Left hindlimb (tissue), 1 donor: ENCODE results near the gene GYPA.
"Not testable (repeated sequence)": the region's sequence is repeated elsewhere in the genome, so short reads cannot be mapped to it uniquely, and the experiment has no call there.

Experiments
- DNase-seq: peaks from one replicate; pipeline ENCODE4 v3.0.0-alpha.2; 2018

The GYPA gene

DNA sequence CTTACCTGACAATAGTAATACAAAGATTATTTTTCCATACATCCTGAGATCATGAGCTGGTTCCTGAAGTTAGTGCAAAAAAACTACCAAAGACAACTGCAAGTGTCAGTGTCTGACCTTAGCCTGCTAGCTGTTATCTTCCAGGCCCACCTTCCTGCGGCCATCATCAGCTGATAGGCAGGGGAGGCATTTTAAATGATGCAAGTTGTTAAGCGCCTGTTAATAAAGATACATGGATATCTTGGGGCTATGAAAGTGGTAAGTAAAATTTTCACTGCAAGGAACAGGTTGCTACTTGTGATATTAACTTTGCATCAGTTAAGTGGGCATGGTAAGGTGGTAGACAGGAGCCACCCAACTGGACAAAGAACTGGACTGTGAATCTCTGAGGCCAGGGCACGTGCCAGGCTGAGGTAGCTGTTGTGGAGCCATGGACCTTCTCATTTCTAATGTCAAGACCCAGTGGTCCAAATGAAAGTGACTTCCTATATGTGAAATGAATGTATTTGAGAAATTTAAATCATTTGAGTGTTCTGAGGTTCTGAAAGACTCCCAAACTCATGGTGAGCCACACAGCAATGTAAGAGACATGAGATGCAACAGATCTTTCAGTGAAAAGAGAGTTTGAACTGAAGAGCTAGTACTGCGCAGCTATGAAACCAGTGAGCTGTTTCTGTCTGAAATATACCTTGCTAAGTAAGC, at the start of gene GYPA:
GYPA (minus strand) TSS at position 125 of the 702 bp plus-strand sequence; CDS start at position 42, 83 bp downstream.
- DNase-seq: not testable (repeated sequence)

DNA sequence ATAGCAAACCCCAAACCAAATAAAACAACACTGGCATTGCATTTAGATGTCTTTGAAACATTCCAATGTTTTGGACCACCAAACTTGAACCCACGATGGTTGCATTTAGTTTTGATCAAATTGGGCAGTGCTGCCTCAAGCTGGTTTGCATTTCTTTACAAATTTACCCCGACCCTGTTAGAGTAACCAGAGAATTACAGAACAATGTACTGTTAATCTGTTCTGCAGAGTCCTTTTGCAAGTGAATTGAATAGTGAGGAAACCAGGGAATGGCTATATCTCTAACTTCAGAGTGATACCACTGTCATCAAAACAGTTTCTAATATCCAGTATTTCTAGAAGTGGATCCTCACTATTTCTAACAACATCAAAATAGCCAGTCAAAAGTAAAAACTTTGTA, 49.5 kb upstream of the GYPA start:
- no peak for DNase-seq

DNA sequence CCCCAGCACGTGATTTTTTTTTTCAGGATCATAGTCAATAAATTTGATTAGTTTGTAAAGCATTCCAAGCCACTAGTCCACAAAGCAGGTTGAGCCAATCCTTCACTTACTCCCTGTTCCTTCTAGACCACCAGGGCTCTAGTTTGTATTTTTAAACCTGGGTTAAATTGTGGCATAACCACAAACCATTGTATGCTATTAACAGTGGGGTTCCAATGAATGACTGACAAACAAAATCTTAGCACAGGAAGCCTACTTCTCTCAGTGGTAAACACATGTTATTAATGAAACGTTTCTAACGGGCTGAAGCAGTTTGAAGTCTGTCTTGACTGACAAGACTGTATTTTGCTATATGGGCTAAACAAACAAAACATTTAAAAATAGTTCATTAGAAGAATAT, 48.6 kb upstream of the GYPA start:
- no peak for DNase-seq

DNA sequence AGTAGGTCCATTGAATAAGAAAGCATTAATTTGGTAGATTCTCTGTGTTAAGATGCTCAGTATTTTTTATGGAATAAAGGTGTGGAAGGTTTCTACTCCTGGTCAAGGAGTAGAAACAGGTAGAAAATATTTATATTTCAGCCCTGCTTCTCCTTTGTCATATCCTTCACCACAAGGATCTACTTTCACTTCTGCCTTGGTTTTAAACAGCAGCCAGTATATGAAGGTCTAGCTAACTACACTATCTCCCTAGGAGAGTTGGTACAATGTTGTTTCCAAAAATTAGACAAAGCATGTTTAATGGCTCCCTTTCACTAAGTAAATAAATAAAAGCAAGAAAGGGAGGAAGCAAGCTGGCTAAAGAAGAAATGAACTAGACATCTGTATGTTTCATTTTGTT, 44.6 kb upstream of the GYPA start:
- DNase-seq: no peak

DNA sequence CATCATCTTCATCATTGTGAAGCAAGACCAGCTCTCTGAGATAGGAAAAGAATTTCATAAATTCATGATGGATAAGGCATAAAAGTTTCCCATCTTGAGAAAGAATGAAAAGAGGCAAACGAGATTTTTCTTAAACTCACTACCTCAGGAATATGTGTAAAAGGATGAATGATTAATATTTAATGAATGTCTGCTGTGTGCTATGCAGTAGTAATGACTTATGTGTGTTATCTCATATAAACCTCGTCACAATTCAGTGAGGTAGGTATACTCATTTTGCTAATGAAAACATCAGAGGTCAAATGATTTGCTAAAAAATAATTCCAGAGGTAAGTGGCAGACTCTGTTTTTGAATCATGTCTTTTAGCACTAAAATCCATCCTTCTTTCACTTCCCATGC, 42.6 kb upstream of the GYPA start:
- DNase-seq: no peak

DNA sequence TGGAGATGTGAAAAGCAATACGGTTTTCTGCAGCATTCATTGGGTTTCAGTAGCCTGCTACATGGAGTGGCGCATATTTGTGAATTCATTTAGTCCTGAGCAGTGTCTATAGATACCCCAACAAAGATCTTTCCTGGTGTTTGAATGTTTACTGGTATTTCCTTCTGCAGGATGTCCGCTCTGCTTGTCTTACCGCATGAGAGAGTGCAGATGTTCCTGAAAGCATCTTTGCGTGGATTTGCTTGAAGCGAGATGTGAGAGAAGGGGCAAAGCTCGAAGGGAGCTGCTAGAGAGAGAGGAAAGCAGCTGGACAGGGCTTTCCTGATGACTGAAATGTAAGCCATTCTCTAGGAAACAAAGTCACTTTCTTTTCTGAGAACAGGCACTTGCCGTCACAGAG, 40.9 kb upstream of the GYPA start:
- no peak for DNase-seq

DNA sequence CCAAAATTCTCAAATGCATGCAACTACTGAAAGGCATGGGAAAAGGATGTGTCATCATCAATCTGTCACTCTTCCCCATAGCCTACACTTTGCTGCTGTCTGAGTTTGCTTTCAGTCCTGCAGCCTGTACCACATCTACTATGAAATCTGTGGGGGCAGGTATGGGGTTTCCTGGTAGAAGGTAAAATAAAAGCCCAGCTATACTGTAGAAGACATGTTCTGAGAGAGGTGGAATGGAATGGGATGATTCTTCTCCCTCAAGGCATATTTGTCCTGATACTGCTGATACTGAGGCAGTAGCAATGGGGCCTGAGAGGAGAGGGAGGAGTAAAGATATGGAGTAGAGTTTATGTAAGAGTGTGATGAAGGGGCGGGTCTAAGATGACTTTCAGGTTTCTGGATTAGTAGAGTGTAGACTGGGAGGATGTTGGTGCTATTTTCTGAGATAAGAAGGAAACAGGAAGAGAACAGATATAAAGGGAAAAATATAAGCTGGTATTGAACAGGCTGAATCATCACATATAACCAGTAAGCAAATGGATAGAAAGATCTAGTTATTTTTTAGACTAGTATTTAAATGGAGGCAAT, 38.7 kb upstream of the GYPA start:
- DNase-seq: no peak

DNA sequence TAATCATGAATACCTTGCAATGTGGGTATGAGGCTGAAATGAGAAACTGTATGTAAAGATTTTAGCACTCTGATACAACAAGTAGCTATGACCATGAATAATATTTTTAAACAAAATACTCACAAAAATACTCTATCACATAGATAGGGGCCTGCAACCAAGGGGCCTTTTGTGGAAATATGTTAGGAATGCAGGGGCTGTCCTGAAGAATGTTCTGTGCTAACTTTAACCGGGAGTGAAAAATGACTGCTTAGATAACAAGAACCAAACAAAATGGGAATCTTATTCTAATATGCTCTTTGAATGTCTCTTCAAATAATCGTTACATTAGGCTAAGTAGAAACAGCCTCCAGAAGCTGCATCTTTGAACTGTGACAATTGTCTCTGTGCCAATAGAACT, 37.9 kb upstream of the GYPA start:
- DNase-seq: no peak

DNA sequence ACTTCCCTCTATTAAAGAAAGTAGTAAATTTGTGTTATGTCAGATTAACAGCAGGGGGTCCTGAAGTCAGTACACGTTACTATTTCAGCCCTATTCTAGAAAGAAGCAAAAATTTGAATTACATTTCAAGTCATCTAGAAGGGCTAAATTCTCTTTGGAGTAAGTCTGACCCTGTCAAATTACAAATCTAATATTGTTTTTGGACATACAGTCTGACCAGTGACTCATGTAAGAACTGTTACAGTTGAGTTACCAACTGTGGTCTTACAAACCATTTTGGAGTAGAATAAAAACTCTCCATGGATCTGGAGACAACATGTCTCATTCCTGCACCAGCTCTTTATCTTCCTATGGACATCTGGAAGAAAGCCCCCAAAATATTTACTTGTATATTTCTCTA, 36.0 kb upstream of the GYPA start:
- DNase-seq: no peak

DNA sequence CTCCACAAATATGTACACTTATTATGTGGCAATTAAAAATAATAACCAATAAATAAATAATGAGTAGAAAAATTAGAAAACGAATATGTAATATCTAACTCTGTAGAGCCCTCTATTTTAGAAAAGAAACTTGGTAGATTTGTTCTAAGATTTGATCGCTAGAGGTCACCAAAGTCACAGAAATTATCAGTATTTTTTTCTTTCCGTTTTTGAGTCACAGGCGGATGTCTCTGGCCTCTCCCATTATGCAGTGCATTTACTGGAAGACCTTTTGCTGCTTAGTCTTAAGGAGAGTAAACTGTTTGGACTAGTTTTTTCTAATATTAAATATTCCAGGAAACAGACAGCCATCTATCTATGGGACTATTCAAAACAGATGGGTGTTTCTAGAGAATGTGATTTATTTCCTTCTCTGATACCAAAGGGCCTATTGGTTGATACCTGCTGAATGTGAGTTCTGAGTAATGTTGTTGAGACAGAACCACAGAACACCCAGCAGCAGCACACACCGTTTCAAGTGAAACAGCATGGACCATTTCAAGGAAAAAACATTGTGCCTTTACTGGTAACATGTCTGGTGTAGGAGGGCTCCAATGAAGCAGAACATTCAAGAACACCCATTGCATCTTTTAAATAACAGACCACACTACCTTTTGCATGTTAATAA, 34.0 kb upstream of the GYPA start:
- no peak for DNase-seq

DNA sequence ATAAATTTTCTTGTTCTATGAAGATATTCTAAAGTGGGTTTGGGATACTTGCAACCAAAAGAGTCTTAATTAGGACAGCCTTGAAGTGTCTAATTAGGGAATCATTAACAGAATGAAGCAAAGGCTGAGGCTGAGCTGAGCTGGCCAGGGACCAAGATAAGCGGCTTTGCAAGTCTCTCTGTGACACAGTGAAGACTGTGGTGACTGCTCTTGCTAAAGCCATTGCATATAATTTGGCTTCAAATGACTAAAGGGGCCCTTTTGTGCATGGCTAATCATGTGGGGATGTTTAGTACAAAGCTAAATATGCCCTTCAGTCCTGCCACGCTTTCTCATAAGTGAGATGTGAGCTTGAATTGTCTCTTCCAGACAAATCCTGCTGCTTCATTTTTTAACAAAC, 31.2 kb upstream of the GYPA start:
- no peak for DNase-seq

DNA sequence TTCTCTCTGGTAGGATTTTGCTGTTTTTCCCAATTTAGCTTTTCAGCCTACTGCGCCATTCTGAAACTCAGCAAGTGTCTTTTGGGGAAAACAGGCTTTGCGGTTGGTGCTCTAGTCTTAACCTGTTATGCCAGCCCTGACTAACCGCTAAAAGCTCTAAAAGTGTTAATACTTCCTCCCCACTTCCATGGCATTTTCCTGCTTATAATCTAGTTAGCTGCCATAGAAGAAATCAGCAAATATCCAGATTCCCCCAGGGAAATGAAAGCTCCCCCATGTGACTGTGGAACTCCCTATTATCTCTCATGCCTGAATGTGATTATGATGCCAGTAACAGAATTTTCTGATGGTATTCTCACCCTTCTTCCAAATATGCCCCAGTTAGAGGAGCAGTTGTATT, 28.7 kb upstream of the GYPA start:
- DNase-seq: no peak

DNA sequence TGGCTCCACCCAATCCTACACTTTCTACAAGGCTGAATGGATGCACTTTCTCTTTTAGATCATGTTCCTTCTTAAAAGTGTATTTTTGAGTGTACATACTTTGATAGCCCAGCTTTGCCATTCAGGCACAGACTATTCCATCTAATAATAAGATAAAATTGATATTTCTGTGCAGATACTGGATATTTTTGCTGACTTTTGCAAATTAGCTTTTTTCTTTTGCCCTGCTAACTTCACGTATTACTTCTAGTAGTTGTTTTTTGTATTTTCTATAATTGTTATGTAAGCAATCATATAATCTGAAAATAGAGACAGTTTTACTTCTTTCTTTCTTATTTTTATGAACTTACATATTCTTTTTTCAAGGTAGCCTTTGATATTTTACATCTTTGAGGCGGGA, 13.5 kb upstream of the GYPA start:
- DNase-seq: no peak

DNA sequence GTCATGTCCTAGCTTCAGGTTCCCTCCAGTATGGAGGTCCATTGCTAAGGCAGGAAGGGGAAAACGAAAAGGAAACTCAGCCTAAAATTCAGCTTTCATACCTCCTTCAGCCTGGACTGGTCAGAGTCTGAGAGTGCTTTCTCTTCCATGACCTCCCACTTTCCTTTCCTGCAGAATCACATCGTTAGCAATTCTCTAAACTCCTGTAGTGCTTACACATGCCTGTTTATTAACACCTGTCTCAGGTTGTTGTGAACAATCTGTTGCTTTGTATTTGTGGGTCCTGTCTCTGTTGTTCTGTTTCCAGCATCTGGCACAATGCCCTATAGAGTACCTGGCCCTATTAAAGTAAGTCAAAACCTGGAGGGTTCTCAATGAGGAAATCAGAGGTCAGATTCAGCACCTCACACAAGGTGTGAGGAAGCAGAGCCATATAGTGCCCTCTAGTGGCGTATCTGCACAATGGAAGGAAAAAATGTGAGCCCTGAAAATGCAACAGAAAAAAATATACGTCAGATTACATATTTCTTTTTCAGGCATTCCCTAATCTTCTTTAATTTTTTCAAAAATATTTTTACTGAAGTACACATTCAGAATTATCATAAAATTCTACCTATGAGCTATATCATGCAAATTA, 2.3 kb upstream of the GYPA start:
- DNase-seq: not testable (repeated sequence)

DNA sequence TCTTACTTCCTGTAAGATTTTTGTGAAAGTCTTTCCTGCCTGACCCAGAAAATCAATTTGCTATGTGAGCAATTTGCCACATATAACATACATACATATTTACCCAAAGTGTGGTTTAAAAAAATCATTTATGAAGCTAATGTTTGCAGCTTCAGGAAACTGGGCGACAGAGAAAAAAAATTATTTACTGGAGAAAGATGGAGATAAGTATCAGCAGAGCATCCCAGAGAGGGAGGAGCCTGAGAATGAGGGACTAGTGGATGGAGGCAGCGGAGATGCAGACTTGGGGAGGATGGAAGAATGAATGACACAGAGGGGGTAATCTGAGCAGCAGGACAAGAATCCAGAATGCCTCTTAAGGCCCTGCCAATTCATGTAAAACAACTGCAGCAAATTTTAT, 975 bp upstream of the GYPA start:
- no peak for DNase-seq

DNA sequence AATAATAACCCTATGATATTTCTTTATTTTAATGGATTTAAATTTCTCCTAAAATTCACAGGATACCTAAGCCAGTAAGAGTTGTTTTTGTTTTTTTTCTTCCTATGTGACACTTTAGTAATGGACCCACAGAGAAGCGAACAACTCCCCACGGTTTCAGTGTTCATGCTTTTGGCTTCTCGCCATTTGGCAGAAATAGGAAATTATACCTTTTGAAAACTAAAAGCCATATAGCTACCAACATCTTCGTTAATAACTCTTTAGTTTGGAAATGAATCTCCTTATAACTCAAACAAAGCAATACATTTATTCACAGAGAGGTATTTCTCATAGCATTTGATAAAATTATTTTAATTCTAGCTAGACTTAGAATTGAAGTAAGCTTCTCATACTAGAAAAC, 527 bp downstream of the GYPA start:
- not testable (repeated sequence) for DNase-seq

DNA sequence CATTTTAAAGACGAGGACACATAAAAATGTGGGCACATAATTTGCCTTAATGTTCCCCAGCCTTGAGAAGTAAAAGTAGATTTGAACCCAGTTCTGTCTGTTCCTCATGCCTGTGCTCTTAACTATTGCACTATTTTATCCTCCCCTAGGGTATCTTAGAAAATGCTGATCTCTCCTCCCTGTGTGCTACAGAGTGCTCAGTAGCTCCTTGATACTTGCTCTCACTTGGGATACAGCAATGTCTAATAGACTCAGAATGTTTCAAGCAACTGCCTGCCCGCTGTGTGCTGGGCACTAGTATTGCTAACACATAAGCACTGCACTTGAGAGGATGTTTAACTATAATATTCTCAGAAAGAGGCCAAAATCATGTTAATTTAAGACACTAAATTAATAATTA, 971 bp downstream of the GYPA start:
- not testable (repeated sequence) for DNase-seq

DNA sequence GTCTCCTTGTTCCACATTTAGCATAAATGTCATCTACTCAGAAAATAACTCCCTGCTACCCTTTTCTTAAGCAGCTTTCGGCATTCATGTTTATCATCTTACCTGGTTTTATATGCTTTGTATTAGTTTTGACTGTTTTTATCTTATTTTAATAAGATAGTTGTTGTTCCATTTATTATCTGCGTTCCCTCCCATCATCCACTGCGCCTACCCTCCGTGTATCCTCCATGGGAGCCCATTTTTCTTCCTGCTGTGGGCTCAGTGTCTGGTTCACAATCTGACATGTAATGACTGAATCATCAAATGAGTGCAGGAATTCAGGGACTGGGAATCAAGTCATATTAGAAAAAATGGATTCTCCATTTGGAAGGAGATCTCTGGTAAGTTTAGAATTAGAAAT, 2.3 kb downstream of the GYPA start:
- not testable (repeated sequence) for DNase-seq

DNA sequence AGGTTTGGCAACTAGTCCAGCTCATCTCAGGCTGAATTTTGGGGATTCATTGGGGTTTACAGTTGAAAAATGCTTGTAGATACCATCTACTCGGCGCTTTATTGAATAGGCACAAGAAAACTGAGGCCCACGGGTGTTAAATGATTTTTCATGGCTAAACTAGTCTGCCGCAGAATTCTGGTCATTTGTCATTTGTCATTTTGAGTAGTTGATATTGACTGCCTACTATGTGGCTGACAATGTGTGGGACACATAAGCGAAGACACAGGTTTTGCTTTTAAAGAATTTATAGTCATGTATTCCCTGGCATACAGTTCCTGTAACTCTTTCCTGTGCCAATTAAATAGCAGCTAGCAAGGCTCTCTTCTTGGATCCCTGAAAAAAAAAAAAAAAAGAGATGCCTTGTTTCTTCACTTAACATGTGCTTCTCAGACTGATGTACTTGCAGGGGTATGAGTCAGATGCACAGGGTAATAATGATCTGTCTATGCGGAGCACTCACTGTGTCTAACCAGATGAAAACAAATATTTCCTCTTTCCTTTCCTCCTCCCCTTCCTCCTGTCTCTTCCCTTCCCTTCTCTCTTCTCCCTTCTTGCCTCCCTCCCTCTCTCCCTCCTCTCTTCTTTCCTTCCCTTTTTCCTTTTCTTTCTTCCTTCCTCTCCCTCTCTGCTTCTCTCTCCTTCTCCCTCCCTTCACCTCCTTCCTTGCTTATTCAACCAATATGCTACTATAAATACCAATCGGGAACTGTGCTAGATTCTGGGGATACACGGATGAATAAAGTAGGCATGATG, 3.2 kb downstream of the GYPA start:
- not testable (repeated sequence) for DNase-seq

DNA sequence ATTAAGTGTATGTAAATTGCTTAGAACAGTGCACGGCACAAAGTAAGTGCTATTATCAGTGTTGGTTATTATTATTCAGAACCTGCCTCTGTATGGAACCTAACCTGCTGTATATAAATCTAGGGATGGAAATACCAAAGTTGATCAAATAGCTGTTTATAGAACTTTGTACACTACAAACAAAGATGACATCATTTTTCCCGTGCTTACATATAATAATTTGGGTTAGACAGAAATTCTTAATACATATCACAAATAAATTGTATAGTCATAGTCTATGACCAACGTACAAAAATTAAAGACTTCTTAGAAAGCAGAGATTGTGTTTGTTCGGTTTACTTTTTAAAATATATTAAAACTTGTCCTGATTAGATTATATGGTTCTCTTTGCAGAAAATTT, 4.3 kb downstream of the GYPA start:
- DNase-seq: not testable (repeated sequence)

DNA sequence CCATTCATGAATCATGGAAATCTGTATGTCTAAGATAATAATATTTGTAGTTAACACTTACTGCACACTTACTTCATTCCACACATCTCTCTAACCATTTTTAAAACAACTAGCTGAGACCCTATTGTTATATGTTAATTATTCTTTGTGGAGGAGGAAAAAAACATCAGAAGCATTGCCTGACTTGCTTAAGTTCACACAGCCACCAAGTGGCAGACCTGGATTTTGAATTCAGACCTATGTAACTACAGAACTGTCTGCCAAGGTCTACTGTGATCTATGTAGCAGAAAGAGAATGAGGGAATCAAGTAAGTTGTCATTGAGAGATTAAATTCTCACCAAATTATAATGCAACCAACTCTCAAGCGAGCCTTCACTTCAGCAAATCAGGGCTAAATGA, 10.4 kb downstream of the GYPA start:
- DNase-seq: not testable (repeated sequence)

DNA sequence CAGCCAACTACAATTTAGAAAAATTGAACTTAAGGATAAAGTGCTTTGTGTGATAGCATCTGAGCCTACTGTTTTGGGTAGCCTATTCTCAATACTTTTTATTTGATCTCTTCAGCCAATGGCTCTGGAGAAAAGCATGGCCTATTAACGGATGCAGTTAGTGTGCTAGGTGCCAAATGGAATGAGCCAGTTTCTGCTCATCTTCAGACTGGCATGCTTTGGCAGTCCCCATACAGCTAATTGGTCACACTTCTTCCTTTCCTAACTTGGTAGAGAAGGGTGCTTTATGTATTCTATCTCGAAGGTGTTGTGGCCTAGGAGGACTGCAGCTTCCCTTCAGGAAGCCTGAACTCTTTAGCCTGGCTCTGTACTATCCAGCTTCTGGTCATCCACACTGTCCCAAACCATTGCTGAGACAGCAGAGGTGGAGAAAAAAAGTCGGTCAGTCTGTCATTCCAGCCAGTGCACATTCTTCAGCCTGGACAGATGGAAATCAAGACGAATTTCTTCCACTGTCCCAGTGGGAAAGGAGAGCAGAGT, 11.1 kb downstream of the GYPA start:
- DNase-seq: not testable (repeated sequence)
